Smooth muscle cell (in vitro differentiated cells): ENCODE data around the gene ZW10. TPM values are rescaled to one million over a fixed set of nuclear protein-coding genes. Genes with fewer than 3 reads are reported as not detected.

Source experiments
- DNase-seq: peaks from one replicate; lab custom pipeline; 2025; ENCODE audit not compliant: unreplicated experiment; lab: John Stamatoyannopoulos, UW
- H2AFZ ChIP-seq: fragments of 200-600 bp; sonication (generic); 2 replicates; pipeline ENCODE4 v1.6.0; 2016; ENCODE audit warnings: antibody characterized with exemption, low read depth, mild to moderate bottlenecking
- H3F3A ChIP-seq: fragments of 200-600 bp; sonication (generic); 2 replicates; pipeline ENCODE4 v1.6.0; 2017; ENCODE audit warnings: antibody characterized with exemption, low read depth
- H3K27ac ChIP-seq: fragments of 200-600 bp; sonication (generic); 2 replicates; pipeline ENCODE4 v1.5.1; 2016; ENCODE audit warnings: low read depth, mild to moderate bottlenecking
- H3K27me3 ChIP-seq: fragments of 200-600 bp; sonication (generic); 2 replicates; pipeline ENCODE4 v1.6.1; 2016; ENCODE audit warnings: low read depth, mild to moderate bottlenecking
- H3K36me3 ChIP-seq: fragments of 200-600 bp; sonication (generic); 2 replicates; pipeline ENCODE4 v1.5.1; 2016; ENCODE audit warnings: low read depth
- H3K4me1 ChIP-seq: fragments of 200-600 bp; sonication (generic); 2 replicates; pipeline ENCODE4 v1.5.1; 2016; ENCODE audit warnings: low read depth
- H3K4me2 ChIP-seq: fragments of 200-600 bp; sonication (generic); 2 replicates; pipeline ENCODE4 v1.6.0; 2016; ENCODE audit warnings: mild to moderate bottlenecking
- H3K4me3 ChIP-seq: fragments of 200-600 bp; sonication (generic); 2 replicates; pipeline ENCODE4 v1.5.1; 2016; ENCODE audit warnings: mild to moderate bottlenecking
- H3K79me2 ChIP-seq: fragments of 200-600 bp; sonication (generic); 2 replicates; pipeline ENCODE4 v1.6.0; 2016; ENCODE audit warnings: low read depth, mild to moderate bottlenecking
- H3K9ac ChIP-seq: fragments of 200-600 bp; sonication (generic); 2 replicates; pipeline ENCODE4 v1.6.0; 2016; ENCODE audit warnings: low read depth
- H3K9me3 ChIP-seq: fragments of 200-600 bp; sonication (generic); replicated peaks from 2 replicates; pipeline ENCODE4 v1.5.1; 2016; ENCODE audit warnings: low read depth
- H4K20me1 ChIP-seq: fragments of 200-600 bp; sonication (generic); 2 replicates; pipeline ENCODE4 v1.6.0; 2016; ENCODE audit warnings: low read depth
- CTCF ChIP-seq: fragments of 200-600 bp; sonication (generic); IDR thresholded peaks from 2 replicates; pipeline ENCODE4 v1.5.1; 2017; ENCODE audit warnings: borderline replicate concordance, mild to moderate bottlenecking, antibody characterized with exemption; ENCODE audit not compliant: insufficient read depth, poor library complexity, severe bottlenecking
- WGBS: methylation state at CpG from one replicate; pipeline ENCODE4 v1.1.7; 2016; ENCODE audit warnings: low lambda C conversion rate; 5-methylcytosine and 5-hydroxymethylcytosine counted together
- polyA plus RNA-seq: library from polyadenylated mRNA; unstranded; fragments of >200 nt; fragmentation: Nextera tagmentation; extraction: Ambion mirVana; gene quantifications from 2 replicates; pipeline ENCODE4 v1.2.1, GENCODE V29; 2016
- total RNA-seq: library from RNA; depleted of rRNA; stranded (reverse); fragments of >200 nt; gene quantifications from 2 replicates; pipeline ENCODE4 v1.2.3, GENCODE V29; 2014

ZW10 gene
- total and polyA plus RNA-seq, 2 experiments from 2014 or later, result 15.6 to 20.7 TPM

GRCh38 chr11:113728814-113729213, 44.7 kb downstream of the ZW10 start:
- H3K27me3 ChIP-seq, result no peaks in the 10 kb centered on the region
- H2AFZ ChIP-seq, result no peak overlapping the region
- H3K9ac ChIP-seq, result no peak overlapping the region
- H3K4me1 ChIP-seq, result no peaks in the 10 kb centered on the region
- H3K9me3 ChIP-seq, result no peaks in the 10 kb centered on the region
- no peaks in the 10 kb centered on the region for H4K20me1 ChIP-seq
- H3K27ac ChIP-seq, result no peak overlapping the region
- H3K4me2 ChIP-seq, result no peak overlapping the region
- H3K36me3 ChIP-seq, result no peaks in the 10 kb centered on the region
- DNase-seq, result no peak
- H3F3A ChIP-seq, result no peaks in the 10 kb centered on the region
- 96% methylated on average over 3 of the region's 3 CpGs for WGBS
- TF ChIP-seq CTCF, result no peak
- H3K79me2 ChIP-seq, result no peaks in the 10 kb centered on the region
- H3K4me3 ChIP-seq, result no peak overlapping the region

- H3K4me2 ChIP-seq, result no peak overlapping the region
- H3F3A ChIP-seq, result no peaks in the 10 kb centered on the region
- no peak overlapping the region for H3K27ac ChIP-seq
- H3K36me3 ChIP-seq, result no peaks in the 10 kb centered on the region
- no peak overlapping the region for H2AFZ ChIP-seq
- H4K20me1 ChIP-seq, result no peaks in the 10 kb centered on the region
- no peaks in the 10 kb centered on the region for H3K79me2 ChIP-seq
- H3K27me3 ChIP-seq, result no peaks in the 10 kb centered on the region
- H3K4me1 ChIP-seq, result no peaks in the 10 kb centered on the region
- no peak overlapping the region for H3K4me3 ChIP-seq
- TF ChIP-seq CTCF, result no peak
- DNase-seq, result no peak
- 78% methylated on average over 3 of the region's 3 CpGs for WGBS
- H3K9ac ChIP-seq, result no peak overlapping the region
- H3K9me3 ChIP-seq, result no peaks in the 10 kb centered on the region
Observed at GRCh38 chr11:113725913-113726312, 47.6 kb downstream of the ZW10 start.

GRCh38 chr11:113725407-113725806, 48.1 kb downstream of the ZW10 start:
- H3K27ac ChIP-seq, result no peak overlapping the region
- H3K4me3 ChIP-seq, result no peak overlapping the region
- 97% methylated on average over 5 of the region's 5 CpGs for WGBS
- H3K27me3 ChIP-seq, result no peaks in the 10 kb centered on the region
- H3F3A ChIP-seq, result no peaks in the 10 kb centered on the region
- H3K36me3 ChIP-seq, result no peaks in the 10 kb centered on the region
- TF ChIP-seq CTCF, result no peak
- no peak overlapping the region for H3K4me2 ChIP-seq
- H3K4me1 ChIP-seq, result no peaks in the 10 kb centered on the region
- H2AFZ ChIP-seq, result no peak overlapping the region
- no peak overlapping the region for H3K9ac ChIP-seq
- no peaks in the 10 kb centered on the region for H4K20me1 ChIP-seq
- DNase-seq, result no peak
- no peaks in the 10 kb centered on the region for H3K79me2 ChIP-seq
- H3K9me3 ChIP-seq, result no peaks in the 10 kb centered on the region

GRCh38 chr11:113724778-113725177, 48.7 kb downstream of the ZW10 start:
- Histone ChIP-seq H3K79me2 (no peaks in the 10 kb centered on the region), H3K36me3 (no peaks in the 10 kb centered on the region), H3K4me3 (no peak overlapping the region), H3K9me3 (no peaks in the 10 kb centered on the region), H3F3A (no peaks in the 10 kb centered on the region), H3K4me2 (no peak overlapping the region), H4K20me1 (no peaks in the 10 kb centered on the region), H2AFZ (no peak overlapping the region), H3K9ac (no peak overlapping the region), H3K4me1 (no peaks in the 10 kb centered on the region), H3K27me3 (no peaks in the 10 kb centered on the region), H3K27ac (no peak overlapping the region)
- WGBS, result 91% methylated on average over 3 of the region's 3 CpGs
- no peak for DNase-seq
- no peak for TF ChIP-seq CTCF
